ENCODE results near the gene USP30. TPM values are rescaled to one million over a fixed set of nuclear protein-coding genes. Genes with fewer than 3 reads are reported as not detected.

Gene USP30
- total and polyA plus RNA-seq, 12 donors: 9.3 to 36.1 (median 23.8) TPM

DNA sequence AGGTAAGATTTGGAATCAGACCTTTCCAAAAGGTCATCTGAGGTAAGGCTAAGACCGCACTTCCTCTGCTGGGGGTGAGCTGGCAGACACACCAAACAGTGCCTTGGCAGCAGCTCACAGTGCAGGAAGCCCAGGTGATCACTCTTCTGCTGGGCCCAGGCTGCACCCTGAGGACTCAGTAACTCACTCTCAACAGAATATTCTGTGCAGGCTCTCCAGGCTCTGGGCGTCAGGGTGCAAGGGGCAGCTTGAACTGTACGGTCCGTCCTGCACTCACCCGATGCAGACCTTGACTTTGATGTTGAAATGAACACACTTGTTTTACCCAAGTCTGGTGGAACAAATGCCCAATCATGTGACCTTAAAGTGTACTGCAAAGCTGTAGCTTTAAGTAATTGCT lies 34.9 kb downstream of the USP30 start:
- Histone ChIP-seq H3K4me3 (no peak overlapping the region), H3K27me3 (no peaks in the 10 kb centered on the region), H3K27ac (peak overlapping the region in 4 of 5 donors; percentile 2 to 47 (median 32)), H3K36me3 (replicated peaks in 1 of 2) (peaks cover 0 to 65% of the 10 kb centered on the region in 2 donors), H3K4me1 (replicated peaks in 1 of 2) (peaks cover 9 to 21% of the 10 kb centered on the region in 2 donors), H3K9me3 (replicated peaks in 1 of 3) (no peaks in the 10 kb centered on the region)
- peak in 6 of 7 donors; percentile 46 to 77 (median 59) for DNase-seq
- intact Hi-C loops (cut with DNase I): no loop called here
- 28 to 55% (median 46%) methylated on average over 3 to 5 of the region's 5 CpGs for WGBS, 4 donors
- peak in 1 of 2 donors; percentile 16 for TF ChIP-seq POLR2A (IDR thresholded peaks at IDR 0.05)
- TF ChIP-seq, protein P1, sequence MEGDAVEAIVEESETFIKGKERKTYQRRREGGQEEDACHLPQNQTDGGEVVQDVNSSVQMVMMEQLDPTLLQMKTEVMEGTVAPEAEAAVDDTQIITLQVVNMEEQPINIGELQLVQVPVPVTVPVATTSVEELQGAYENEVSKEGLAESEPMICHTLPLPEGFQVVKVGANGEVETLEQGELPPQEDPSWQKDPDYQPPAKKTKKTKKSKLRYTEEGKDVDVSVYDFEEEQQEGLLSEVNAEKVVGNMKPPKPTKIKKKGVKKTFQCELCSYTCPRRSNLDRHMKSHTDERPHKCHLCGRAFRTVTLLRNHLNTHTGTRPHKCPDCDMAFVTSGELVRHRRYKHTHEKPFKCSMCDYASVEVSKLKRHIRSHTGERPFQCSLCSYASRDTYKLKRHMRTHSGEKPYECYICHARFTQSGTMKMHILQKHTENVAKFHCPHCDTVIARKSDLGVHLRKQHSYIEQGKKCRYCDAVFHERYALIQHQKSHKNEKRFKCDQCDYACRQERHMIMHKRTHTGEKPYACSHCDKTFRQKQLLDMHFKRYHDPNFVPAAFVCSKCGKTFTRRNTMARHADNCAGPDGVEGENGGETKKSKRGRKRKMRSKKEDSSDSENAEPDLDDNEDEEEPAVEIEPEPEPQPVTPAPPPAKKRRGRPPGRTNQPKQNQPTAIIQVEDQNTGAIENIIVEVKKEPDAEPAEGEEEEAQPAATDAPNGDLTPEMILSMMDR (IDR thresholded peaks at IDR 0.05): no peak

DNA sequence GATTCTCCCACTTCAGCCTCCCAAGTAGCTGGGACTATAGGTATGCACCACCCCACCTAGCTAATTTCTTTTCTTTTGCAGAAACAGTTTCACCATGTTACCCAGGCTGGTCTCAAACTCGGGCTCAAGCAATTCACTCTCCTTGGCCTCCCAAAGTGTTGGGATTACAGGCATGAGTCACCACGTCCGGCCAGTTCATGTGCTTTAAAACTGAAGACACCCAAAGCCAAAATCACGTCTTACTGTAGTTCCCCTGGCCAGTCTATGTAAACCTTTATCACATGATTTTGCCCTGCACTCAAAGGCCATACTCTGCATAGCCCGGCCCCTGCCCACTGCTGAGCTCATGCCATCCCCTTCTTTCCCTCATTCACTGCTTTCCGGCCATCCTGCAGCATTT lies 36.4 kb downstream of the USP30 start:
- Histone ChIP-seq H3K27ac (peak overlapping the region in 2 of 5 donors; percentile 34 to 43), H3K4me1 (replicated peaks in 1 of 2) (peaks cover 17 to 27% of the 10 kb centered on the region in 2 donors), H3K4me3 (no peak overlapping the region), H3K9me3 (replicated peaks in 1 of 3) (no peaks in the 10 kb centered on the region), H3K27me3 (no peaks in the 10 kb centered on the region), H3K36me3 (replicated peaks in 1 of 2) (peaks cover 0 to 50% of the 10 kb centered on the region in 2 donors)
- no peak for TF ChIP-seq POLR2A (IDR thresholded peaks at IDR 0.05)
- TF ChIP-seq, protein P1 (IDR thresholded peaks at IDR 0.05): no peak
- WGBS, 4 donors: 50 to 66% (median 63%) methylated on average over 6 of the region's 6 CpGs
- intact Hi-C loops (cut with DNase I): no loop called here
- DNase-seq: peak in 2 of 7 donors; percentile 42 to 58

DNA sequence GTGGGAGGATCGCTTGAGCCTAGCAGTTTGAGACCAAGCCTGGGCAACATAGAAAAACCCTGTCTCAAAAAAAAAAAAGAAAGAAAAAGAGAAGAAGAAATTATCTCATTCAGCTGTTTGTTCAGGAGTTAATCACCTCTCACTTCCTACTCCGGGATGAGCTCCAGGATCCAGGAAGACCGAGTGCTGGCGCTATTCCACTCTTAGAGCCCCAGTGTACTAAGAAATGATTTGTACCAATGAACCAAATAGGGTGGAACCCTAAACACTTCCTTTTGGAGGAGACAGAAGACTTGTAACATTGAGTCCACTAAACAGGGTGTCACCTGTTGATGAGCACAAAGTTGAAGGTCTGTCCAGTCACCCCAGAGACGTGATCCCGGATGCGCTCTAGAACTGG lies 37.3 kb downstream of the USP30 start:
- Histone ChIP-seq H3K36me3 (replicated peaks in 1 of 2) (peaks cover 0 to 41% of the 10 kb centered on the region in 2 donors), H3K27me3 (no peaks in the 10 kb centered on the region), H3K4me3 (no peak overlapping the region), H3K4me1 (replicated peaks in 1 of 2) (peaks cover 17 to 27% of the 10 kb centered on the region in 2 donors), H3K9me3 (replicated peaks in 1 of 3) (no peaks in the 10 kb centered on the region), H3K27ac (peak overlapping the region in 1 of 5 donors; percentile 5)
- WGBS, 4 donors: 84 to 88% (median 86%) methylated on average over 7 of the region's 7 CpGs
- intact Hi-C loops (cut with DNase I): no loop called here
- TF ChIP-seq, protein P1 (IDR thresholded peaks at IDR 0.05): no peak
- TF ChIP-seq POLR2A (IDR thresholded peaks at IDR 0.05): no peak
- DNase-seq: no peak

DNA sequence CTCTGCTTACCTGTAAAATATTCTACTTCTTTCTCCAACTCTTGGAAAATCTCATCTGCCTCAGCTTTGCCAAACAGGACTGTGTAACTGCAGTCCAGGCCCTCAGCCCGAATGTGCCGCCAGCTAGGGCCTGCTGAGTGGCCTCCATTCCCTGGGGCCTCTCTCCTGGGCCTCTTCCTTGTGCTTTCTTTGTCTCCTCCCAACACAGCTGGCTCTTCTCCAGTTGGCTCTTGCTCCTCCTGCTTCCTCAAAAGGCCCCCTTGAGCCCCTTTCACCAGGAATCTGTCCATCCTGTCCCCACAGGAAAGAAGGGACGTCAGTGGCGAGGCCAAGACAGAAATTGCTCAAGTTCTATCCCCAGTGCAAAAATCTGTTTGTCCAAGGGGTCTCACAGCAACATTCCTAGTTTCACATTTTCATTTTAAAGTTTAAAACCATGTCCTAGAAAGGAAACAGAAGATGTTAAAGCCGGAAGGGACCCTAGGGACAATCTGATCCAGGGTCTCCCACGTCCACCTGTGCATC lies 40.2 kb downstream of the USP30 start:
- WGBS, 4 donors: 52 to 59% (median 58%) methylated on average over 6 of the region's 6 CpGs
- Histone ChIP-seq H3K36me3 (replicated peaks in 1 of 2) (peaks cover 0 to 14% of the 10 kb centered on the region in 2 donors), H3K4me3 (peak overlapping the region in 2 of 4 donors; percentile 31 to 59), H3K27me3 (no peaks in the 10 kb centered on the region), H3K4me1 (replicated peaks in 1 of 2) (peaks cover 14 to 24% of the 10 kb centered on the region in 2 donors), H3K9me3 (replicated peaks in 1 of 3) (no peaks in the 10 kb centered on the region), H3K27ac (peak overlapping the region in 3 of 5 donors; percentile 28 to 81 (median 42))
- intact Hi-C loops (cut with DNase I): no loop called here
- DNase-seq: no peak
- no peak for TF ChIP-seq POLR2A (IDR thresholded peaks at IDR 0.05)
- TF ChIP-seq, protein P1 (IDR thresholded peaks at IDR 0.05): no peak

Data from adrenal gland (tissue), 12 donors.